ENCODE results near the gene CCR4.
"Not testable (repeated sequence)": the region's sequence is repeated elsewhere in the genome, so short reads cannot be mapped to it uniquely, and the experiment has no call there.

Gene CCR4

DNA sequence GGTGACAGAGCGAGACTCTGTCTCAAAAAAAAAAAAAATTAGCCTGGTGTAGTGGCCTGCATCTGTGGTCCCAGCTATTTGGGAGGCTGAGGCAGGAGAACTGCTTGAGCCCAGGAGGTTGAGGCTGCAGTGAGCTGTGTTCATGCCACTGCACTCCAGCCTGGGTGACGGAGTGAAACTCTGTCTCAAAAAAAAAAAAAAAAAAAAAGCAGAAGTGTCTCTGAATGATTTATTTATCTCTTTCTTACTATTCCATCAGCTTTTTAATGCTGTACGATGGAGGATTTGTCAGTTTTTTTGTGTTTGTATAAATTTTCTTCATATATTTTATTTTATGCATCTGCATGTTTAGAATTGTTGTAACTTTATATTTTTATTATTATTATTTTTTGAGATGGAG lies 33.5 kb downstream of the CCR4 start:
- H3K36me3 Mint-ChIP-seq (ENCODE audit: low read depth) = peaks cover 12% of the 10 kb centered on the region
- not testable (repeated sequence) for H3K4me3 Mint-ChIP-seq; H3K27me3 Mint-ChIP-seq (ENCODE audit: low read depth); H3K9me3 Mint-ChIP-seq; H3K27ac Mint-ChIP-seq
- peaks cover 14% of the 10 kb centered on the region for H3K4me1 Mint-ChIP-seq (ENCODE audit: low read depth)

DNA sequence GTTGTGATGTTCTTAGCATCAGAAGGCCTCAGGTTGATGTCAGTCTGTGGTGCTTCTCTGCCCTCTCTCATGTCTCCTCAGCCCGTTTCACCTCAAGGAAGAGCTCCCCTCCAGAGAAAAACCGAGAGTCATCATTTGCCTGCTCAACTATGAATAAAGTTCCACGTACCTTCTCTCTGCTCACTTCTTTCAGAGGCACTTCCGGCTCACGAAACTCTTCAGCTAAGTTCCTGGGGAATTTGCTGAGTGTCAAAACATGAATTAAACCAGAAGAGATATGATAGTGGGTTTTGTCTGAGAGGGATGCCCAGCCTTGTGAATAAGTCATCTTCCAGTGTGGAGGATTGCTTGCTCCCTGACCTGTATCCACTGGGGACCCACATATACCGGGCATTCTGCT lies 37.7 kb downstream of the CCR4 start:
- Mint-ChIP-seq H3K9me3 (peaks cover 4% of the 10 kb centered on the region), H3K27me3 (ENCODE audit: low read depth) (no peaks in the 10 kb centered on the region), H3K4me3 (no peak overlapping the region), H3K36me3 (ENCODE audit: low read depth) (peaks cover 12% of the 10 kb centered on the region), H3K27ac (no peak overlapping the region), H3K4me1 (ENCODE audit: low read depth) (peaks cover 32% of the 10 kb centered on the region)

DNA sequence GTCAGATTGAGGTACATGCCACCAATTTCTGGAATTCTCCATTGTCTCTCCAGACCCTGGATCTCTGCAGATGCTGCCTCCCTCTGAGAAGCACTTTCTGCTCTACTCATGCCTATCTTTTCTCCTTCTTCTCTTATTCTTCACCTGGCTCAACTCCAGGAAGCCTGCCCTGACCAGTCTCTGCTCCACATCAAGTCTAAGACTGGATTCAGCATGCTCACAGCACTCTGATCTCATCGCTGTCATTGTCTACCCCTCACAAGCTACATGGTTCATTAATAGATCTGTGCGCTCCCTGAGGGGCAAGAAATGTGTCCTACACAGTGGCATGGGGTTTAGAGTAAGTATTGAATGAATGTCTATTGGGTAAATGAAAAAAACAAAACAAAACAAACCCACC lies 38.7 kb downstream of the CCR4 start:
- H3K27ac Mint-ChIP-seq = no peak overlapping the region
- H3K36me3 Mint-ChIP-seq (ENCODE audit: low read depth) = peaks cover 16% of the 10 kb centered on the region
- peaks cover 38% of the 10 kb centered on the region for H3K4me1 Mint-ChIP-seq (ENCODE audit: low read depth)
- peaks cover 4% of the 10 kb centered on the region for H3K9me3 Mint-ChIP-seq
- H3K27me3 Mint-ChIP-seq (ENCODE audit: low read depth) = no peaks in the 10 kb centered on the region
- no peak overlapping the region for H3K4me3 Mint-ChIP-seq

DNA sequence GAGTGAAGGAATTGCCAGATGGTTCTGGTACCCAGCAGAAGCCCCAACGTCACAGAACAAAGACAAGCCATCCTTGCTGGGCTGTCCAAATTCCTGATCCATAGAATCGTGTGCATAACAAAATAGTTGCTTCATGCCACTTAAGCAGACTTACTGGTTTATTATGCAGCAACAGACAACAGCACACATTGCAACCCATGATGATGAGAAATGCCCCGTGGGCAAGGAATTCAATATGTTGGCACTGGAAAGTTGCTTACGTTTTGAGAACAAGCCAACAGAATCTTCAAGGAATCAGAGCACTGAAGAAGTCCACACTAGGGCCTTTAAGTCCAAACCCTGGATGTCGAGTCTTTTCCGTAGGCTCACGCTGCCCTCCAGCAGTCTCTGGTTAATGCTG lies 40.3 kb downstream of the CCR4 start:
- no peak overlapping the region for H3K4me3 Mint-ChIP-seq
- no peak overlapping the region for H3K27ac Mint-ChIP-seq
- peaks cover 3% of the 10 kb centered on the region for H3K9me3 Mint-ChIP-seq
- peaks cover 22% of the 10 kb centered on the region for H3K36me3 Mint-ChIP-seq (ENCODE audit: low read depth)
- H3K4me1 Mint-ChIP-seq (ENCODE audit: low read depth) = peaks cover 50% of the 10 kb centered on the region
- H3K27me3 Mint-ChIP-seq (ENCODE audit: low read depth) = no peaks in the 10 kb centered on the region

DNA sequence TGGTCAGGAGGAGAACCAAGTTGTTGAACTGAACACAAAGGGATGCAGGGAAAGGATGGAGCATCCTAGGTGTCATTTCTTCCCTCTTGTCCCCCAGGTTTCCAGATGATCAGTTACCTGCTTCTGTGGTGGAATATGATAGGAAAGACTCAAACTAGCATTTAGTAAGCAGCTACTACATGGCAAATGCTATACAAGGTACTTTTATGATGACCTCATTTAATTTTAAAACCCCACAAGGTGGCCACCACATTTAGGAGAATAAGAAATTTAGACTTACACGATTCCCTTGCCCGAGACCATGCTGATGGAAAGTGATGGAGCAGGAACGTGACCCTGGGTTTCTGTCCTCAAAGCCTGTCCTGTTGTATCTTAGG lies 40.9 kb downstream of the CCR4 start:
- Mint-ChIP-seq H3K4me3 (no peak overlapping the region), H3K27ac (peak overlapping the region; percentile 95), H3K36me3 (ENCODE audit: low read depth) (peaks cover 21% of the 10 kb centered on the region), H3K9me3 (no peaks in the 10 kb centered on the region), H3K4me1 (ENCODE audit: low read depth) (peaks cover 45% of the 10 kb centered on the region), H3K27me3 (ENCODE audit: low read depth) (no peaks in the 10 kb centered on the region)

DNA sequence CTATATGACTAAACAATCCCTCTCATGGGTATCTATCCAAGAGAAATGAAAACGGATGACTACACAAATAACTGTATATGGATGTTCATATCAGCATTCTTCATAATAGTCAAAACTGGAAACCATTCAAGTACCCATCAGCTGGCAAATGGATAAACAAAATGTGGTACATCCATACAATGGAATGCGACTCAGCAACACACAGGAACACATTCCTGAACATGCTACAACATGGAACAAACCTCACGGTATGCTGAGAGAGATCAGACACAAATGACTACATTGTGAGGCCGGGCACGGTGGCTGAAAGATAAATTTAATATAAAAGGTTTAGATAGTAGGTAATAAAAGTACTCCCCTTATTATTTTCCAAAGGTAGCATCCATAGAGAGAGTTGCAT lies 42.6 kb downstream of the CCR4 start:
- Mint-ChIP-seq H3K27ac (peak overlapping the region; percentile 16), H3K36me3 (ENCODE audit: low read depth) (peaks cover 31% of the 10 kb centered on the region), H3K4me3 (no peak overlapping the region), H3K9me3 (no peaks in the 10 kb centered on the region), H3K4me1 (ENCODE audit: low read depth) (peaks cover 52% of the 10 kb centered on the region), H3K27me3 (ENCODE audit: low read depth) (no peaks in the 10 kb centered on the region)

DNA sequence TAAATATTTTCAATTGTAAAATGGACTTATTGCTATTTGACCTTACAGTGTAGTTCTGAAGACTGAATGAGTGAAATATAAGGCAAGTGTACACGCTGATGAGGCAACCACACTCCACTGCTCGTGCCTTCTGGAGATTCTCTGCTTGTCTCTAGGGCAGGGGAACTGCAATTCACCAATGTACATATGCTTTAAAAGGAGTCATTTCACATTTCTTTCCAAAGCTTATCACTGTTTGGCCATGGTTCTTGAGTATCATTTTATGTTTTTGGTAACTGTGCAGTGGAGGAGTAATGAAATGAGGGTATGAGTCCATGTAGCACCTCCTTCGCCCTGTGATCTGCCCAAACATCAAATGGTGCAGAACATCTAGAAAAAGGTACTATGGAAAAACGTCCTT lies 43.7 kb downstream of the CCR4 start:
- Mint-ChIP-seq H3K4me1 (ENCODE audit: low read depth) (peaks cover 55% of the 10 kb centered on the region), H3K27ac (peak overlapping the region; percentile 21), H3K36me3 (ENCODE audit: low read depth) (peaks cover 36% of the 10 kb centered on the region), H3K4me3 (no peak overlapping the region), H3K9me3 (no peaks in the 10 kb centered on the region), H3K27me3 (ENCODE audit: low read depth) (no peaks in the 10 kb centered on the region)

DNA sequence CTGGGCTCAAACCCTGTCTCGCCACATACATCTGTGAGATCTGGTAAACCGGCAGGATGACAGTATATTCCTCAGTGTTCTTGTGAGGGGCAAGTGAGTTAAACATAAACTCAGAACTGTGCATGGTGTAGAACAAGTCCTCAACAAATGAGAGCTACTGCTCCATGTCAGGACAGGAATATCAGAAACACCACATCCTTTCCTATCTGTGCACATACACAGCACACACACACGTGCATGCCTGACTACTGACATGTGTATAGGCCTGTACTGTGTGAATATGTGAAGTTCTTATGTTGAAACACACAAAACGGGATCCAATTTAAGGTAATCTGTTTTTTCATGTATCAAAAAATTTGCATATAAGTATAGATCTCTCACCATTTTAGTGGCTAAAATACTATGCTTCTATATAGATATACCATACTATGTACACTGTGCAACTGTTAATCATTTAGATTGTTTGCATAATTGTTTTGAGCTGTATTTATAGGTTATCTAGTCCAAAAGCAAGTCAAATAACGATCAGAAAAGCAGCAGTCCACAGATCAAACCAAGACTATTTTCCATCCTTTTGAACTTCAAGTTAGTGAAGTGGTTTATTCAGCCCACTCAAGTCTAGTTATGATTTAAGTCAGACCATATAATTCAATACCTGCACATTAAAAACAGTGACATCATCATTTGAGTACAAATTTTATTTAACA lies 44.8 kb downstream of the CCR4 start:
- H3K4me3 Mint-ChIP-seq = no peak overlapping the region
- H3K4me1 Mint-ChIP-seq (ENCODE audit: low read depth) = peaks cover 63% of the 10 kb centered on the region
- no peaks in the 10 kb centered on the region for H3K27me3 Mint-ChIP-seq (ENCODE audit: low read depth)
- H3K36me3 Mint-ChIP-seq (ENCODE audit: low read depth) = peaks cover 41% of the 10 kb centered on the region
- no peaks in the 10 kb centered on the region for H3K9me3 Mint-ChIP-seq
- peak overlapping the region; percentile 27 for H3K27ac Mint-ChIP-seq

DNA sequence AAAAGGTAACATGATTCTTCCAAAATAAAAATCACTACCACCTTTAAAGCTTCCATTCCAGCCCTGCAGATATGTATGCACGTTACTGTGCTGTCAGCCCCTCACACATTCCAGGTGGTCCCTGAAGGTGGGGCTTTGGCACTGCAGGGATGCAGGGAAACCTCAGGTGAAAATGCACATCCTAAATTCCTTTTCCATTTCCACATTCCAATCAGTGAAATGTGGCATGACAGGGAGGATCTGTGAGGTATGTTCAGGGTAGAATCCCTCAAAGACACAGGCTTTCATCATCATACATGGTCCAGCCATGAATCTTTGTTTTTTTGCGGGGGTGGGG lies 45.3 kb downstream of the CCR4 start:
- H3K4me1 Mint-ChIP-seq (ENCODE audit: low read depth) = peaks cover 64% of the 10 kb centered on the region
- no peak overlapping the region for H3K27ac Mint-ChIP-seq

DNA sequence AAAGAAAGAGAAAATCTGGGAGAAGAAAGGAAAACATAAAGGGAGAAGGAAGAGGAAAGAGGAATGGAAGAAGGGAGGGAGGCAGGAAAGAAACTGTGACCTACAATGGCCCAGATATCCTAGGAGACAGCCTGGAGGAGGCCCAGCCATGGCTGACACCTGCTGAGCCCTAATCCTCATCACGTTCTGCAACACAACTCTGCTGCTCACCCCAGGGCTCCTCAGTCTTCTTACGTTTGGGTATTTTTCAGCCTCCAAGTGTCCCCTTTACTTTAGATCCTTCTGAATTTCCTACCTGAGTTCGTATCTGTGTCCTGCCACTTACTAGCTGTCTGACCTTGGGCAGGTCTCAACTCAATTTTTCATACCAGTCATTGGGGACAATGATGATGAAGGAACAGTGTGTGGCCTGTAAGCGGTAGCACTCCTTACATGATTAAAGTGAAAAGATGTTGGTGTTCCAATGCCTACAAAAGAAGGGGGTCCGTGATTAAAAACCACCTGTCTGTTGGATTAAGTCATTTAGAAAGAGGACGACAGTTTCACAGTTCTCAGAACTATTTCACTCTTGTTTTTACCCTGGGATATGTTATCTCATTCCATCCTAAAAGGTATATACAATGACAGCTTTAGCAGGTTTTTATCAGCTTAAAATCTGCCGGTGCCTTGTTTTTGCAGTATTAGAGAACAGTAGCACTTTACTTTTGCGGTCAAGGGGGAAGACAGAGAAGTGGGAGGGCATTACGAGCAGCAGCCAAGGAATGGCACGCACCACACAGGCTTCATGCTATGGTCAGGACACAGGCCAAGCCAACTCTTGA lies 47.4 kb downstream of the CCR4 start:
- H3K27me3 Mint-ChIP-seq (ENCODE audit: low read depth) = no peaks in the 10 kb centered on the region
- H3K4me1 Mint-ChIP-seq (ENCODE audit: low read depth) = peaks cover 53% of the 10 kb centered on the region
- peaks cover 47% of the 10 kb centered on the region for H3K36me3 Mint-ChIP-seq (ENCODE audit: low read depth)
- H3K27ac Mint-ChIP-seq = peak overlapping the region; percentile 67
- no peaks in the 10 kb centered on the region for H3K9me3 Mint-ChIP-seq
- no peak overlapping the region for H3K4me3 Mint-ChIP-seq

More for the DNA sequence above, 45.3 kb downstream of the CCR4 start:
- H3K4me3 Mint-ChIP-seq = no peak overlapping the region
- no peaks in the 10 kb centered on the region for H3K9me3 Mint-ChIP-seq
- H3K36me3 Mint-ChIP-seq (ENCODE audit: low read depth) = peaks cover 45% of the 10 kb centered on the region
- H3K27me3 Mint-ChIP-seq (ENCODE audit: low read depth) = no peaks in the 10 kb centered on the region

DNA sequence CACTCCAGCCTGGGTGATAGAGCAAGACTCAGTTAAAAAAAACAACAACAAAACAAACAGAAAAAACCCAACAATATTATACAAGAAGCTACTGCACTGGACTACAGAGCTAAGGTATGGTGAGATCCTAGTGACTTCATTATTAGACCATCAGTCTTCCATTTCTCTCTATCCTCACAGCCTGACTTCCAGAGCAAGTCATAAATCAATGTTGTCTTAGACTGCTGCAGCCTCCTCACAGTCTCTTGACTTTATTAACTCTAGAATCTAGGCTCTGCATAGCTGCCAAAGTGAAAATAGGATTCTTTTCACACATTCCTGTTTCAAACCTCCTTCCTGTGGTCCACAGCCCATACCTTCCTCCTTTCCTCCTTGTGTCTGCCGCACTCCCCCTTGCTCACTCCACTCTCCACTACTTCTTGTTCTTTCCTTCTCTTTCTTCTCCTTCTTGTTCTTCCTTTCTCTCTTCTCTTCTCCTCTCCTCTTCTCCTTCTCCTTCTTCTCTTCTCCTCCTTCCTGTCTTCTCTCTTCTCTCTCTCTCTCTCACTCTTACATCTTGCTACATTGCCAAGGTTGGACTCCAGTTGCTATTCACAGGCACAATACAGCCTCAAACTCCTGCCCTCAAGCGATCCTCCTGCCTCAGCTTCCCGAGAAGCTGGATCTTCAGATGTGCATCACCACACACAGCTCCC lies 49.4 kb downstream of the CCR4 start:
- peak overlapping the region; percentile 2 for H3K27ac Mint-ChIP-seq
- no peaks in the 10 kb centered on the region for H3K9me3 Mint-ChIP-seq
- no peak overlapping the region for H3K4me3 Mint-ChIP-seq
- H3K27me3 Mint-ChIP-seq (ENCODE audit: low read depth) = no peaks in the 10 kb centered on the region
- H3K36me3 Mint-ChIP-seq (ENCODE audit: low read depth) = peaks cover 42% of the 10 kb centered on the region
- peaks cover 42% of the 10 kb centered on the region for H3K4me1 Mint-ChIP-seq (ENCODE audit: low read depth)

DNA sequence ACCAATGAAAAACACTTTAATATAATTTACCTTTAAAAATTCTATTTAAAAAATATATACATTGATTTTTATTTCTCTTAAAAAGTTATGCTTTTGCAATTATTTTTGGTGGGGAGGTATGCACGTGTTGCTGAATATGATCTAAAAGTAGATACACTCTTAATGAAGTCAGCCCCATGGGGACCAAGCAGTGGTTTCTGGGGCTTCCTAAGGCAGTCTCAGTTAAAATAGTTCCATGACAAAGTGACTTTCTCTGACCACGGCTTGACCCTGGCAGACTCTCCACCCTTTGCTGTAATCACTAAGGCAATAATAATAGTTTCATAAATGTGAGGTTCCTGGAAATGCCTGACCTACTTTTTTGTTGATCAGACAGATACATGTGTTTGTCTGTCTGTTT lies 50.4 kb downstream of the CCR4 start:
- Mint-ChIP-seq H3K4me3 (no peak overlapping the region), H3K4me1 (ENCODE audit: low read depth) (peaks cover 37% of the 10 kb centered on the region), H3K27ac (no peak overlapping the region), H3K27me3 (ENCODE audit: low read depth) (no peaks in the 10 kb centered on the region), H3K36me3 (ENCODE audit: low read depth) (peaks cover 37% of the 10 kb centered on the region), H3K9me3 (no peaks in the 10 kb centered on the region)

DNA sequence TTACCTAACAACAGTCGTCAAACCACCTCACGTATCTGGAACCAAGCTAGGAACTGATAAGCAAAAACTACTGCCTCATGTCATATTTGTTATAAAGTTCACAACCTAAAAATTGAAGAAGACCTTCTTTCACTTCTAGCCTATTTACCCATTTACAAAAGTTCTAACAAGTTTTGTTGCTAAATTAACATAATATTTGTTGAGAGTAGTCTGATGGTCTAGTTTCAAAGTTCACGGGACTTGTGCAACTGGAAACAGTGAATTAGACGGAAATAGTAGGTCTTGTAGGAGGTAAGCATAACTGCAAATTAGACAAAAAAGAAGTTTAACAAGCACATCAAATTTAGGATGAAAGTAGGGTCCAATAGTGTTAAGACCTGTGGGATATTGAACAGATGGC lies 51.9 kb downstream of the CCR4 start:
- Mint-ChIP-seq H3K27me3 (ENCODE audit: low read depth) (no peaks in the 10 kb centered on the region), H3K9me3 (no peaks in the 10 kb centered on the region), H3K4me3 (no peak overlapping the region), H3K4me1 (ENCODE audit: low read depth) (peaks cover 44% of the 10 kb centered on the region), H3K27ac (no peak overlapping the region), H3K36me3 (ENCODE audit: low read depth) (peaks cover 42% of the 10 kb centered on the region)

DNA sequence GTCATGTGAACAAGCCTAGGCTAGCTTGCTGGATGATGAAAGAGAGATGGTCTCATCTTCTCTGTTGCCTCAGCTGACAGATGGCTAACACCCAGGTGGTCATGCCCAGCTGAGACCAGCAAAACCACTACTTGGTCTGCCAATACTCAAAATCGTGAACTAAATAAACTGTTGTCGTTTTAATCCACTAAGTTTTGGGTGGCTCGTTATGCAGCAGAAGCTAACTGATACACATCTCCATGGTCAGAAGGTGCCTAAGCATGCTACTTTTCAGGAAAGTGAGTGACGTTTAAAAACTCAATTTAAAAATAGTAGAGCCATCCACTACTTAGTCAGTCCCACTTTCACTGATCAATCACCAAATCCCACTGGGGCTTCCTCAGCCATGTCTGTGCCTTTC lies 52.8 kb downstream of the CCR4 start:
- Mint-ChIP-seq H3K4me3 (no peak overlapping the region), H3K27ac (no peak overlapping the region), H3K9me3 (no peaks in the 10 kb centered on the region), H3K27me3 (ENCODE audit: low read depth) (no peaks in the 10 kb centered on the region), H3K36me3 (ENCODE audit: low read depth) (peaks cover 38% of the 10 kb centered on the region), H3K4me1 (ENCODE audit: low read depth) (peaks cover 39% of the 10 kb centered on the region)

DNA sequence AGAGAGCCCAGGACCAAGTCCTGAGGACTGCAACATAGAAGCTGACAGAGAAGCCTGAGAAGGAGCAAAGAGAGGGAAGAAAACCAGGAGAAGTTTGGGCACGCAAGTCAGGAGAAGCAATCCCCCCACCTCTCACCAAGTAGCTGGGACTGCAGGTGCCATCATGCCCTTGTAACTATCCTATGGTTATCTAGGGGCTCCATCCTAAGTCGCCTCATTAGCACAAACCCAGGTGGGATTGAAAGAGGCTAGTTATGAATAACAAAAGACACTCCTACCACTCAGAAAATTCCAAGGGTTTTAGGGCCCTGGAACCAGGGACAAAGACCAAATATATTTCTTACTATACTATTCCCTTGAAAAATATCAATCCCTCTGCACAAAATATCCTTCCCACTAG lies 53.5 kb downstream of the CCR4 start:
- H3K36me3 Mint-ChIP-seq (ENCODE audit: low read depth) = peaks cover 34% of the 10 kb centered on the region
- H3K4me3 Mint-ChIP-seq = no peak overlapping the region
- peaks cover 34% of the 10 kb centered on the region for H3K4me1 Mint-ChIP-seq (ENCODE audit: low read depth)
- no peaks in the 10 kb centered on the region for H3K9me3 Mint-ChIP-seq
- H3K27me3 Mint-ChIP-seq (ENCODE audit: low read depth) = no peaks in the 10 kb centered on the region
- peak overlapping the region; percentile 32 for H3K27ac Mint-ChIP-seq
